NCI-H1048 (cell line): ENCODE results near the gene EFHC1.

ENCODE experiments used
- DNase-seq: peaks from one replicate; lab custom pipeline; 2025; lab: John Stamatoyannopoulos, UW

Gene EFHC1

GRCh38 chr6:52557389-52558265, 137.5 kb downstream of the EFHC1 start:
- no peak for DNase-seq

- DNase-seq: no peak
Observed at GRCh38 chr6:52558266-52559000, 138.3 kb downstream of the EFHC1 start.

GRCh38 chr6:52560462-52560861, 140.3 kb downstream of the EFHC1 start:
- no peak for DNase-seq

- DNase-seq: no peak
Observed at GRCh38 chr6:52562911-52563310, 142.8 kb downstream of the EFHC1 start.

- no peak for DNase-seq
Observed at GRCh38 chr6:52564856-52565255, 144.7 kb downstream of the EFHC1 start.

GRCh38 chr6:52566201-52566600, 146.1 kb downstream of the EFHC1 start:
- DNase-seq: no peak

GRCh38 chr6:52566853-52567279, 146.7 kb downstream of the EFHC1 start:
- no peak for DNase-seq

- no peak for DNase-seq
Observed at GRCh38 chr6:52568320-52568719, 148.2 kb downstream of the EFHC1 start.

GRCh38 chr6:52570291-52570700, 150.2 kb downstream of the EFHC1 start:
- DNase-seq: peak; percentile 66

GRCh38 chr6:52571099-52571755, 151.1 kb downstream of the EFHC1 start:
- DNase-seq: no peak

GRCh38 chr6:52572536-52572935, 152.4 kb downstream of the EFHC1 start:
- no peak for DNase-seq

GRCh38 chr6:52573295-52573694, 153.2 kb downstream of the EFHC1 start:
- DNase-seq: no peak
